ENCODE data around the gene MYLK4. TPM values are rescaled to one million over a fixed set of nuclear protein-coding genes. Genes with fewer than 3 reads are reported as not detected.

Gene MYLK4
- total and polyA plus RNA-seq, 2 experiments from 2014 or later, result 0.29 to 0.43 TPM

DNA sequence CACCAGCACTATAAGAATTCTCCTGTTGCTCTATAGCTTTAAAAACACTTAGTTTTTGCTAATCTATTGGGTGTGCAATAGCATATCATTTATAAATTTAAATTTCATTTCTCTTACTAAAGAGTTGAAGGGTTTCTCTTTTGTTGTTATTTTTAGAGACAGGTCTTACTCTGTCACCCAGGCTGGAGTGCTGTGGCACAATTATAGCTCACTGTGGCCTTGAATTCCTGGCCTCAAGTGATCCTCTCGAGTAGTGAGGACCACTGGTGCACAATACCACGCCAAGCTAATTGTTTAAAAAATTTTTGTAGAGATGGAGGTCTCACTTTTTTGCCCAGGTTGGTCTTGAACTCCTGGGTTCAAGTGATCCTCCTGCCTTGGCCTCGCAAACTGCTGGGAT, 8.3 kb upstream of the MYLK4 start:
- Histone ChIP-seq H3K4me2 (no peak overlapping the region), H2AFZ (no peak overlapping the region), H3K9me3 (ENCODE audit: low read depth) (no peaks in the 10 kb centered on the region), H3K79me2 (no peaks in the 10 kb centered on the region), H4K20me1 (ENCODE audit: insufficient read depth, poor library complexity, severe bottlenecking) (no peaks in the 10 kb centered on the region), H3K27me3 (no peaks in the 10 kb centered on the region), H3K36me3 (replicated peaks; ENCODE audit: insufficient read depth, low read depth) (no peaks in the 10 kb centered on the region), H3K4me3 (no peak overlapping the region), H3K9me2 (replicated peaks; ENCODE audit: insufficient read depth) (no peaks in the 10 kb centered on the region), H3K4me1 (ENCODE audit: insufficient read depth) (peaks cover under 1% of the 10 kb centered on the region), H3K27ac (no peak overlapping the region)
- DNase-seq (ENCODE audit: low spot score), result no peak
- TF ChIP-seq EZH2 (IDR thresholded peaks at IDR 0.05; ENCODE audit: borderline replicate concordance), result no peak
- no peak for TF ChIP-seq EZH2phosphoT487 (IDR thresholded peaks at IDR 0.05; ENCODE audit: low read depth, severe bottlenecking, unreplicated experiment)
- TF ChIP-seq, protein P1, sequence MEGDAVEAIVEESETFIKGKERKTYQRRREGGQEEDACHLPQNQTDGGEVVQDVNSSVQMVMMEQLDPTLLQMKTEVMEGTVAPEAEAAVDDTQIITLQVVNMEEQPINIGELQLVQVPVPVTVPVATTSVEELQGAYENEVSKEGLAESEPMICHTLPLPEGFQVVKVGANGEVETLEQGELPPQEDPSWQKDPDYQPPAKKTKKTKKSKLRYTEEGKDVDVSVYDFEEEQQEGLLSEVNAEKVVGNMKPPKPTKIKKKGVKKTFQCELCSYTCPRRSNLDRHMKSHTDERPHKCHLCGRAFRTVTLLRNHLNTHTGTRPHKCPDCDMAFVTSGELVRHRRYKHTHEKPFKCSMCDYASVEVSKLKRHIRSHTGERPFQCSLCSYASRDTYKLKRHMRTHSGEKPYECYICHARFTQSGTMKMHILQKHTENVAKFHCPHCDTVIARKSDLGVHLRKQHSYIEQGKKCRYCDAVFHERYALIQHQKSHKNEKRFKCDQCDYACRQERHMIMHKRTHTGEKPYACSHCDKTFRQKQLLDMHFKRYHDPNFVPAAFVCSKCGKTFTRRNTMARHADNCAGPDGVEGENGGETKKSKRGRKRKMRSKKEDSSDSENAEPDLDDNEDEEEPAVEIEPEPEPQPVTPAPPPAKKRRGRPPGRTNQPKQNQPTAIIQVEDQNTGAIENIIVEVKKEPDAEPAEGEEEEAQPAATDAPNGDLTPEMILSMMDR (IDR thresholded peaks at IDR 0.05; ENCODE audit: poor library complexity), result no peak
- 91% methylated on average over 3 of the region's 3 CpGs for WGBS (ENCODE audit: low lambda C conversion rate, missing lambda C conversion rate)

DNA sequence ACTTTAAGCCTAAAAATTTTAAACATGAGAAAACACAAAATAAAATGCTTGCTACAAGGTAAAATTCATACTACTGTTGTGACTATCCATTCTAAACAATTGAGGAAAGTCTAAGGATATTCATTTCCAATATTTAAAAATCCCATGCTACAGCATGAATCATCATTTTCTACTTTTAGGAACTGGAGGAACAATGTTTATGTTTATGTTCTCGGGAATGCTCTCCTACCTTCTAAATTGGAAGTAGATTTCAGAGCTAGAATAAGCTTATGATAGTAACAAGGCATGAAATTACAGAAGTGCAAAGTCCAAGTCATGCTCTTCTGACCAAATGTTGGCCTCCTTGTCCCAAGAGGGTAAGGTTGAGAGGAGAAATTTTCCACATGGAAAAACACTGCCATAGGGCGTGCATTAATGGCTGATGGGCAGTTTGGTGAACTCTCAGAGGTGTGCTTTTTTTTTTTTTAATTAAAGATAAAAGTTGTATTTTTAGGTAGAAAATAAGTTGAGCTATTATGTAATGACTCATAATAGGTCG, 6.0 kb upstream of the MYLK4 start:
- Histone ChIP-seq H3K36me3 (replicated peaks; ENCODE audit: insufficient read depth, low read depth) (no peaks in the 10 kb centered on the region), H3K9me2 (replicated peaks; ENCODE audit: insufficient read depth) (no peaks in the 10 kb centered on the region), H3K4me2 (no peak overlapping the region), H3K27me3 (no peaks in the 10 kb centered on the region), H3K4me3 (no peak overlapping the region), H2AFZ (no peak overlapping the region), H3K4me1 (ENCODE audit: insufficient read depth) (no peaks in the 10 kb centered on the region), H3K27ac (no peak overlapping the region), H3K79me2 (no peaks in the 10 kb centered on the region), H3K9me3 (ENCODE audit: low read depth) (no peaks in the 10 kb centered on the region), H4K20me1 (ENCODE audit: insufficient read depth, poor library complexity, severe bottlenecking) (no peaks in the 10 kb centered on the region)
- TF ChIP-seq EZH2phosphoT487 (IDR thresholded peaks at IDR 0.05; ENCODE audit: low read depth, severe bottlenecking, unreplicated experiment), result no peak
- TF ChIP-seq, protein P1 (IDR thresholded peaks at IDR 0.05; ENCODE audit: poor library complexity), result no peak
- TF ChIP-seq EZH2 (IDR thresholded peaks at IDR 0.05; ENCODE audit: borderline replicate concordance), result no peak
- WGBS (ENCODE audit: low lambda C conversion rate, missing lambda C conversion rate), result 92% methylated on average over 3 of the region's 3 CpGs
- DNase-seq (ENCODE audit: low spot score), result no peak

DNA sequence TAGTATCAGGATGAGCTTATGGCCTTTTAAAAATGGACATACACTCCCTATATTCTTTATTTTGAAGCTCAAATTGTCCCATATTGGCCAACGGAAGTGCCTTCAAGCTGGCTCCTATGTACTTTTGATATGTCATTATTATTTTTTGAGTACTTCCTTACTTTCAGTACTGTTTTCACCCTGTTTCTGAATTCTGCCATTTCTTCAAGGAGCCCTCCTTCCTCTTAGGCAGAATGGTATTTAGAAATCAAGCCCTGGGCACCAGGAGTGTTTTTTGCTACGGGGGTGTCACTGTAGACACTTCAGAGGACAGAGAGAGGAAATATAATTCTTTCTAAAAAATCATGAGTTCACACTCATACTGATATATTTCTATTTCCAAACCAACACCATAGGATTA, 5.5 kb upstream of the MYLK4 start:
- Histone ChIP-seq H3K4me2 (no peak overlapping the region), H4K20me1 (ENCODE audit: insufficient read depth, poor library complexity, severe bottlenecking) (no peaks in the 10 kb centered on the region), H3K9me3 (ENCODE audit: low read depth) (no peaks in the 10 kb centered on the region), H3K27me3 (no peaks in the 10 kb centered on the region), H3K4me1 (ENCODE audit: insufficient read depth) (no peaks in the 10 kb centered on the region), H3K36me3 (replicated peaks; ENCODE audit: insufficient read depth, low read depth) (no peaks in the 10 kb centered on the region), H3K79me2 (no peaks in the 10 kb centered on the region), H3K27ac (no peak overlapping the region), H3K4me3 (no peak overlapping the region), H3K9me2 (replicated peaks; ENCODE audit: insufficient read depth) (no peaks in the 10 kb centered on the region), H2AFZ (no peak overlapping the region)
- WGBS (ENCODE audit: low lambda C conversion rate, missing lambda C conversion rate), result 87% methylated on average over 2 of the region's 2 CpGs
- TF ChIP-seq, protein P1 (IDR thresholded peaks at IDR 0.05; ENCODE audit: poor library complexity), result no peak
- TF ChIP-seq EZH2phosphoT487 (IDR thresholded peaks at IDR 0.05; ENCODE audit: low read depth, severe bottlenecking, unreplicated experiment) (no peak), EZH2 (IDR thresholded peaks at IDR 0.05; ENCODE audit: borderline replicate concordance) (no peak)
- no peak for DNase-seq (ENCODE audit: low spot score)
